ENCODE measurements around the gene CBX3. TPM values are rescaled to one million over a fixed set of nuclear protein-coding genes. Genes with fewer than 3 reads are reported as not detected.
A peak's percentile ranks its signal among the peaks of the same experiment; 100 is the strongest.

The CBX3 gene
- total RNA-seq, 1 experiment from 2014 or later: 232 TPM

DNA sequence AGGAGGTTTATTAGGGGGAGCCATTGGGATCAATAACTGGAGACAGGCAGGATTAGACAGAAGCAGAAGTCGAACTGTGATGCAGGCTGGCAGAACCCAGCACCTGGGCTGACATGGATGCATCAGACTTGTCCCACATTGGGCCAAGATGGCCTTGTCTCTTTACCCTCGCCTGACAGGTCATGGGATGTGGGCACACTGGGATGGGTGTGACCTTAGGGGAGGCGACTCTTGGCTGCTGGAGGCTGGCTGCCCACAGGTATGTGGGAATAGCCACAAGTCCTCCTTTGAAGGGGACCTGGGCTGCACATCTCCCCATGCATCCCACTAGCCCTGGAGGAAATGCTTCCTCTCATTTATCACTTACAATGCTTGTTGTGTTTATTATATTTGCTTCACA, 32.3 kb upstream of the CBX3 start (continued):
- TF ChIP-seq, protein P1, sequence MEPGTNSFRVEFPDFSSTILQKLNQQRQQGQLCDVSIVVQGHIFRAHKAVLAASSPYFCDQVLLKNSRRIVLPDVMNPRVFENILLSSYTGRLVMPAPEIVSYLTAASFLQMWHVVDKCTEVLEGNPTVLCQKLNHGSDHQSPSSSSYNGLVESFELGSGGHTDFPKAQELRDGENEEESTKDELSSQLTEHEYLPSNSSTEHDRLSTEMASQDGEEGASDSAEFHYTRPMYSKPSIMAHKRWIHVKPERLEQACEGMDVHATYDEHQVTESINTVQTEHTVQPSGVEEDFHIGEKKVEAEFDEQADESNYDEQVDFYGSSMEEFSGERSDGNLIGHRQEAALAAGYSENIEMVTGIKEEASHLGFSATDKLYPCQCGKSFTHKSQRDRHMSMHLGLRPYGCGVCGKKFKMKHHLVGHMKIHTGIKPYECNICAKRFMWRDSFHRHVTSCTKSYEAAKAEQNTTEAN (CRISPR knock-in tag; IDR thresholded peaks at IDR 0.05): no peak
- no peak for TF ChIP-seq ZNF423 (CRISPR knock-in tag; IDR thresholded peaks at IDR 0.05)
- no peak for TF ChIP-seq ZNF396 (CRISPR knock-in tag; IDR thresholded peaks at IDR 0.05; ENCODE audit: borderline replicate concordance)
- no peak for TF ChIP-seq ZNF512 (CRISPR knock-in tag; IDR thresholded peaks at IDR 0.05; ENCODE audit: borderline replicate concordance)

DNA sequence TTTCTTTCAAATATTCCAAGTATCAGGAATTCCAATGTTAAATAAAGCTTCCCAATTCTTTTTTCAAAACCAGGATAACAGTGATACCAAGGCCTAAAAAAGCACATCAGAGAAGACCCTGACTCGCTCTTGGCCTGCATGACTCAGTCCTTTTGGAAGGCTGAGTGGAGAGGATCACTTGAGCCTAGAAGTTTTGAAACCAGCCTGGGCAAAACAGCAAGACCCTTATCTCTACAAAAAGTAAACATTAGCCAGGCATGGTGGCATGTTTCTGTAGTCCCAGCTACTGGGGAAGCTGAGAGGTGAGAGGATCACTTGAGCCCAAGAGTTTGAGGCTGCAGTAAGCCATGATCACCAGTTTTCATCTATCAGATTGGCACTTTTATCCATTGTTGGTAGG, 30.9 kb upstream of the CBX3 start:
- CTCF ChIA-PET: interaction anchor here (0.7 to 1.3 kb wide), 2 partner anchors 10 to 81 kb away, joined by 3 to 4 read pairs; no protein-coding TSS in a partner anchor
- POLR2A ChIA-PET: no interaction called here
- ATAC-seq: no peak

GRCh38 chr7:26171601-26172000, 29.9 kb upstream of the CBX3 start:
- Mint-ChIP-seq H3K4me1 (peaks cover 33% of the 10 kb centered on the region), H3K36me3 (peaks cover 52% of the 10 kb centered on the region), H3K4me3 (no peak overlapping the region), H3K9me3 (peaks cover 21% of the 10 kb centered on the region), H3K27ac (no peak overlapping the region), H3K27me3 (ENCODE audit: low read depth) (no peaks in the 10 kb centered on the region; the same call in 1 of the 2 replicates)
- ChIA-PET CTCF (no interaction called here), POLR2A (interaction anchor here (0.7 kb wide), 1 partner anchor 9 kb away, joined by 7 read pairs; no protein-coding TSS in a partner anchor)
- no peak for ATAC-seq
- no peak for DNase-seq (ENCODE audit: low spot score)
- TF ChIP-seq ZNF121 (CRISPR knock-in tag; IDR thresholded peaks at IDR 0.05): peak; percentile 63; the same call in 1 of the 2 replicates
- no peak for TF ChIP-seq ELF4 (CRISPR knock-in tag; IDR thresholded peaks at IDR 0.05; ENCODE audit: low read depth)

More for the DNA sequence above, 30.9 kb upstream of the CBX3 start:
- TF ChIP-seq MXD4 (CRISPR knock-in tag; IDR thresholded peaks at IDR 0.05; ENCODE audit: borderline replicate concordance) (no peak), STAT6 (CRISPR knock-in tag; conservative IDR thresholded peaks at IDR 0.05; ENCODE audit: low read depth) (no peak)
- Mint-ChIP-seq H3K27me3 (ENCODE audit: low read depth) (no peaks in the 10 kb centered on the region; the same call in 1 of the 2 replicates), H3K4me1 (peaks cover 42% of the 10 kb centered on the region), H3K9me3 (peaks cover 17% of the 10 kb centered on the region), H3K36me3 (peaks cover 47% of the 10 kb centered on the region), H3K4me3 (no peak overlapping the region), H3K27ac (no peak overlapping the region)
- no peak for DNase-seq (ENCODE audit: low spot score)

- peaks cover 53% of the 10 kb centered on the region for H3K36me3 Mint-ChIP-seq
- no peak overlapping the region for H3K4me3 Mint-ChIP-seq
- DNase-seq (ENCODE audit: low spot score) (no peak), ATAC-seq (no peak)
- ChIA-PET CTCF (no interaction called here), POLR2A (interaction anchor here (0.7 kb wide), 1 partner anchor 10 kb away, joined by 7 read pairs; no protein-coding TSS in a partner anchor)
- H3K9me3 Mint-ChIP-seq: peaks cover 21% of the 10 kb centered on the region
- H3K4me1 Mint-ChIP-seq: peaks cover 28% of the 10 kb centered on the region
- TF ChIP-seq FOXP4 (CRISPR knock-in tag; IDR thresholded peaks at IDR 0.05) (no peak), CBFB (CRISPR knock-in tag; IDR thresholded peaks at IDR 0.05; ENCODE audit: low read depth) (no peak), RELA (CRISPR knock-in tag; IDR thresholded peaks at IDR 0.05; ENCODE audit: borderline replicate concordance) (no peak), TEAD1 (CRISPR knock-in tag; IDR thresholded peaks at IDR 0.05) (no peak), GTF2I (CRISPR knock-in tag; conservative IDR thresholded peaks at IDR 0.05) (no peak), NR2C2 (CRISPR knock-in tag; IDR thresholded peaks at IDR 0.05) (no peak), ATF1 (CRISPR knock-in tag; IDR thresholded peaks at IDR 0.05) (no peak), FOXJ3 (CRISPR knock-in tag; IDR thresholded peaks at IDR 0.05; ENCODE audit: borderline replicate concordance) (no peak), PRRX2 (CRISPR knock-in tag; IDR thresholded peaks at IDR 0.05) (no peak), ZMAT4 (CRISPR knock-in tag; IDR thresholded peaks at IDR 0.05) (no peak), RORB (CRISPR knock-in tag; IDR thresholded peaks at IDR 0.05) (no peak), ESRRA (CRISPR knock-in tag; IDR thresholded peaks at IDR 0.05; ENCODE audit: borderline replicate concordance) (no peak), FOXK1 (CRISPR knock-in tag; IDR thresholded peaks at IDR 0.05) (no peak), ZNF121 (CRISPR knock-in tag; IDR thresholded peaks at IDR 0.05) (no peak), OVOL2 (CRISPR knock-in tag; IDR thresholded peaks at IDR 0.05; ENCODE audit: borderline replicate concordance) (no peak)
- H3K27me3 Mint-ChIP-seq (ENCODE audit: low read depth): no peaks in the 10 kb centered on the region; the same call in 1 of the 2 replicates
- no peak overlapping the region for H3K27ac Mint-ChIP-seq
These were observed 29.5 kb upstream of the CBX3 start for GRCh38 chr7:26172048-26172447.
